Bone marrow (tissue), 2 donors: Measurements from ENCODE around the gene BBS5.

Source experiments
- DNase-seq, 2 donors: peaks; one replicate each; lab custom pipeline; 2025; lab: John Stamatoyannopoulos, UW

BBS5 gene

GRCh38 chr2:169546756-169547155 is 67.5 kb downstream of the BBS5 start:
- no peak for DNase-seq
